NT2/D1 (cell line): ENCODE results near the gene ATP5MC3.
A peak's percentile ranks its signal among the peaks of the same experiment; 100 is the strongest.

Source experiments
- DNase-seq: peaks from one replicate; pipeline ENCODE4 v3.0.0-alpha.2; 2011; ENCODE audit warnings: low read depth, low spot score
- H3K27me3 ChIP-seq: 2 replicates; pipeline ENCODE4 v1.6.0; 2011; ENCODE audit warnings: mild to moderate bottlenecking; ENCODE audit not compliant: insufficient read length, insufficient read depth
- H3K36me3 ChIP-seq: 2 replicates; pipeline ENCODE4 v1.6.1; 2011; ENCODE audit warnings: mild to moderate bottlenecking, low read length, mixed read lengths; ENCODE audit not compliant: insufficient read depth, insufficient read length
- H3K4me1 ChIP-seq: 2 replicates; pipeline ENCODE4 v1.5.1; 2011; ENCODE audit not compliant: insufficient read depth, insufficient read length
- H3K4me3 ChIP-seq: 2 replicates; pipeline ENCODE4 v1.5.1; 2011; ENCODE audit warnings: low read depth; ENCODE audit not compliant: insufficient read length
- H3K9ac ChIP-seq: 2 replicates; pipeline ENCODE4 v1.6.0; 2011; ENCODE audit warnings: low read depth; ENCODE audit not compliant: insufficient read length
- H3K9me3 ChIP-seq: 2 replicates; pipeline ENCODE4 v1.5.1; 2011; ENCODE audit warnings: mild to moderate bottlenecking, low read length; ENCODE audit not compliant: insufficient read depth
- SUZ12 ChIP-seq: IDR thresholded peaks from 2 replicates; pipeline ENCODE4 v1.6.1; 2011; ENCODE audit not compliant: insufficient read length, insufficient read depth; ENCODE audit errors: extremely low read depth
- YY1 ChIP-seq: IDR thresholded peaks from 2 replicates; pipeline ENCODE4 v1.6.1; 2011; ENCODE audit not compliant: insufficient read length, insufficient read depth
- ZNF274 ChIP-seq: IDR thresholded peaks from 2 replicates; pipeline ENCODE4 v1.6.1; 2011; ENCODE audit warnings: mild to moderate bottlenecking, low read depth, low read length

Gene ATP5MC3

DNA sequence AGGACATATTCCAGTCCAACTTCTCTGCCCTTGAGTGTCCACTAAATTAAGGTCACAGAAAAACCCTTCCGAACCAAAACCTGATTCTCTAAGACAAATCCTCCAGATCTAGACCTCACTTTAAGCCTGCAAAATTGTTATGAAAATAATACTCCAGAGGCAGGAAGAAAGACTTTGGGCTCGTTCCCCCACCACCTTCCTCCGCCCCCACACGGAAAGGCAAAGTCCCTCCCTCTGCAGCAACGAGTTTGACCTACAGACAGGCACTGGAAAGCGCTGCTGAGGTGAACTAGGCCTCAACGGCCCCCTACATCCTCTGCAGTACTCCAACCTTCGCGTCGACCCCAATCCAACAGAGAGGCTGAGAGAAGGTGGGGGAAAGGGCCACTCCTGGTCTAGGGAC lies 808 bp downstream of the ATP5MC3 start:
- Histone ChIP-seq H3K4me3 (peak overlapping the region; percentile 98), H3K9ac (peak overlapping the region; percentile 100), H3K36me3 (peaks cover 53% of the 10 kb centered on the region), H3K4me1 (no peaks in the 10 kb centered on the region), H3K27me3 (no peaks in the 10 kb centered on the region), H3K9me3 (no peaks in the 10 kb centered on the region)
- no peak for DNase-seq
- TF ChIP-seq ZNF274: no peak
- TF ChIP-seq YY1: no peak
- no peak for TF ChIP-seq SUZ12

DNA sequence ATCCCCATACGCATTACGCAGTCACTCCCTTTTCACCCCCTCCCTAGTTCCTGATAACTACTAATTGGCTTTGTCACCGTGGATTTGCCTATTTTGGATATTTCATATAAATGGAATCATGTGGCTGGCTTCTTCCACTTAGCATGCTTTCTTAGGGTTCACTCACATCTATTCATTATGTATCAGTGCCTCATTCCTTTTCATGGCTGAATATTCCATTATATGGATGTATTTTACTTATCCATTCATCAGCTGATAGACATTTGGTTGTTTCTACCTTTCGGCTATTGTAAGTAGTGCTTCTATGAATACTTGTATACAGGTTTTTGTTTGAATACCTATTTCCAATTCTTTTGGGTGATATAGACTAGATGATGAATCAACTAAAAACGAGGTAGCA lies 4.9 kb downstream of the ATP5MC3 start:
- peaks cover 59% of the 10 kb centered on the region for H3K36me3 ChIP-seq
- TF ChIP-seq ZNF274 (no peak), SUZ12 (no peak), YY1 (no peak)

DNA sequence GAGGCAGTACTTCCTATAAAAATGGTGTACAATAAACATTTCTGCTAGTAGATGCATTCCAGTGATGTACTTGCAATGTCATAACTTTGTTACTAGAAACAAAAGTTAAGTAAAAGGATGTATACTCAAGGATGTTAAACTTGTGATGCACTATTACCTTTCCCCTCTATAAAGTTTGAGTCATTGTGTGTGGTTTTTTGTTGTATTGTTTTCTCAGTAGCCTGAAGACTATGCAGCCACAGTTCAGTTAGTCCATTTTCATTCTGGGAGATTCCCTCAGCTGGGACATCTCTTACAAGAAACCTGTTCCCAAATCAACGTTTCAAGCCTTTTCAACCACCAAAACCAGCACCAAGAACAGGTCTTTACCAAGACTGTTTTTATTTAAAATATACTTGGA lies 5.6 kb downstream of the ATP5MC3 start:
- no peak for DNase-seq
- Histone ChIP-seq H3K4me1 (no peaks in the 10 kb centered on the region), H3K4me3 (no peak overlapping the region), H3K9me3 (no peaks in the 10 kb centered on the region), H3K27me3 (no peaks in the 10 kb centered on the region), H3K36me3 (peaks cover 56% of the 10 kb centered on the region), H3K9ac (no peak overlapping the region)
- no peak for TF ChIP-seq ZNF274
- TF ChIP-seq YY1: no peak
- TF ChIP-seq SUZ12: no peak

More for the DNA sequence above, 4.9 kb downstream of the ATP5MC3 start:
- H3K9me3 ChIP-seq: no peaks in the 10 kb centered on the region
- no peak overlapping the region for H3K4me3 ChIP-seq
- no peak for DNase-seq
- no peaks in the 10 kb centered on the region for H3K27me3 ChIP-seq
- H3K4me1 ChIP-seq: no peaks in the 10 kb centered on the region
- H3K9ac ChIP-seq: no peak overlapping the region

DNA sequence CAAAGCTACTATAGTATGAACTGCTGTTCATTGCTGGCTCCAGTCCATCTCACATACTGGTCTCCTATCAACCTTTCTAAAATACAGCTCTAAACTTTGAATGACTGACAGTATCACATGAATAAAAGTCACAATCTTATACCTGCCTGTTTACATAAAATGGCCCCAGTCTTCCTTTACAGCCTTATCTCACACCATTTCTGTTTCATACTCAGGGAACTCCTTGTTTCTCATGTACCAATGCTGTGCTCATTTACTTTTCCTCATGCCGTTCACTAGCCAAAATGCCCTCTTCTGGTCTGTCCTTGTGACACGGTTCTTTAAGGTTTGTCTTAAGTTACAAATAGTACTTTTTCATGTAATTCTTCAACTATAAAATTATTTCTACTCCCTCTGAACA lies 6.2 kb downstream of the ATP5MC3 start:
- Histone ChIP-seq H3K4me3 (no peak overlapping the region), H3K36me3 (peaks cover 50% of the 10 kb centered on the region), H3K27me3 (no peaks in the 10 kb centered on the region), H3K9me3 (no peaks in the 10 kb centered on the region), H3K9ac (no peak overlapping the region), H3K4me1 (no peaks in the 10 kb centered on the region)
- DNase-seq: no peak
- TF ChIP-seq YY1: no peak
- no peak for TF ChIP-seq ZNF274
- TF ChIP-seq SUZ12: no peak

DNA sequence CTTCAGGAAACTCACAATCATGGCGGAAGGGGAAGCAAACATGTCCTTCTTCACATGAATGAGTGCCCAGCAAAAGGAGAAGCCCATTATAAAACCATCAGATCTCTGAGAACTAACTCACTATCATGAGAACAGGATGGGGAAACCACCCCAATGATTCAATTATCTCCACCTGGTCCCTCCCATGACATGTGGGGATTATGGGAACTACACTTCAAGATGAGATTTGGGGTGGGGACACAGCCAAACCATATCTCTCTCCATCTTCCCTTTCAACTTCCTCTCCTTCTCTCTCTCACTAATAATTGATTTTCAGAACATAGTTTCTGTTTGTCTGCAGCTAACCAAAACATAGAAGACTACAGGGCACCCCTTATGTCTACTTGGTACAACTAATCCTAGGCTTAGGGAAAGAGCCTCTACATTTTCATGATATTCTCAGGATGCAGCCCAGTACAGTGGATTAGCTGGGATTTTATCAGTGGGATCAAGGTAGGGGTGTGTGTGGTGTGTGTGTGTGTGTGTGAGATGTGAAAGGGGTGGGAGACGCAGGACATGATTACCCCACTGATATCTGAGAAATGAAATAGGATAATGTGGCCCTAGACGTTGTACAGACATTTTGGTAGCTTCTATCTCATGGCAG lies 10.7 kb downstream of the ATP5MC3 start:
- H3K9ac ChIP-seq: no peak overlapping the region
- no peak for TF ChIP-seq YY1
- TF ChIP-seq SUZ12: no peak
- no peak for TF ChIP-seq ZNF274
- H3K36me3 ChIP-seq: peaks cover 6% of the 10 kb centered on the region
- H3K4me3 ChIP-seq: no peak overlapping the region
- H3K27me3 ChIP-seq: no peaks in the 10 kb centered on the region
- DNase-seq: no peak
- no peaks in the 10 kb centered on the region for H3K4me1 ChIP-seq
- no peaks in the 10 kb centered on the region for H3K9me3 ChIP-seq

DNA sequence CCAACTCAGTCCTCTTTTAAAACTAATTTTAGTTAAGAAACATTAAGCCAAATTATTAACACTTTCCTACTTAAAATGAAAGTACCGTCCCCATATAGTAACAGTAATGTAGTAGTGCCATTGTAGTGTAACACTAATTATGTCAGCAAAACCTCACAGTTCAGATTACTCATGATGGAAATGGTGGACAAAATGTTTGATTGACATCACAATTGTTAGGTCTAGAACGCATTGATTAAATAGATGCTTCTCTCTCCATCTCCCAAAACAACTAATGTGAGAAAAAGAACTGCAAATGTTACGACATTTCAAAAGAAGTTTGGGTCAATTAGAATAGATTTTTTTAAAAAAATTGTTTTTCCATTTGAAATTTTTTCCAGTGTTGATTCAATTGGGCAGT lies 12.3 kb downstream of the ATP5MC3 start:
- no peaks in the 10 kb centered on the region for H3K27me3 ChIP-seq
- no peaks in the 10 kb centered on the region for H3K9me3 ChIP-seq
- no peak for DNase-seq
- TF ChIP-seq SUZ12 (no peak), YY1 (no peak), ZNF274 (no peak)
- peak overlapping the region; percentile 82 for H3K4me3 ChIP-seq
- H3K36me3 ChIP-seq: peaks cover 6% of the 10 kb centered on the region
- H3K9ac ChIP-seq: peak overlapping the region; percentile 90
- no peaks in the 10 kb centered on the region for H3K4me1 ChIP-seq

DNA sequence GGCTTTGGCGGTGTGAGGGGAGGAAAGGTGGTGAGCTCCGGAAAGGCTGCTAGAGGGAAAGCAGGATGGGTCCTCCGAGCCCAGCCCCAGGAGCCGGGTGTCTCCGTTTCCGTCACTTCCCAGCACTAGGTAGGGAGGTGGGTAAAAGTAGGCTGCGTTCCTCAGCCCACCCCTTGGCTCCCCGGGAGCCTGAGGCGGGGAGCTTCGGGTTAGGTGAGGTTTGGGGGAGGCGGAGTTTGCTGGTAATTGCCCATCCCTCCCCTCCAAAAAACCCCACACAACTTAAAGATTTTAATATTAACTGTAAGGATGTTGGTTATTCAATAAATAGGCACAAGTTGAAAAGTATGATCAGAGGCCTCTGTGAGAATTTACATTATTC lies 13.0 kb downstream of the ATP5MC3 start:
- Histone ChIP-seq H3K9ac (peak overlapping the region; percentile 90), H3K4me1 (no peaks in the 10 kb centered on the region), H3K4me3 (peak overlapping the region; percentile 82), H3K27me3 (no peaks in the 10 kb centered on the region), H3K36me3 (peaks cover 10% of the 10 kb centered on the region), H3K9me3 (no peaks in the 10 kb centered on the region)
- no peak for DNase-seq
- no peak for TF ChIP-seq ZNF274
- TF ChIP-seq SUZ12: no peak
- TF ChIP-seq YY1: no peak
